OCI-LY1 (cell line): ENCODE measurements around the gene AATK.

Experiments
- CTCF ChIP-seq: fragments of 200-600 bp; sonication (generic), shearing (Covaris generic); IDR thresholded peaks from 2 replicates; pipeline ENCODE4 v1.5.1; 2017; ENCODE audit warnings: mild to moderate bottlenecking, antibody characterized with exemption, low read length, moderate library complexity, mixed read lengths
- EZH2 ChIP-seq: fragments of 200-600 bp; sonication (generic), shearing (Covaris generic); IDR thresholded peaks from 2 replicates; pipeline ENCODE4 v1.8.0; 2017; ENCODE audit warnings: borderline replicate concordance, mixed run types, mild to moderate bottlenecking, antibody characterized with exemption, low read length, moderate library complexity, mixed read lengths

GRCh38 chr17:81069135-81069645, 96.8 kb downstream of the AATK start:
- TF ChIP-seq EZH2 = no peak
- TF ChIP-seq CTCF = no peak
